NB4 (cell line): ENCODE measurements around the gene KLC1.

Experiments used
- CTCF ChIP-seq: IDR thresholded peaks from one replicate; pipeline ENCODE4 v1.5.1; 2012; ENCODE audit warnings: low read depth, low read length
- POLR2A ChIP-seq: IDR thresholded peaks from 2 replicates; pipeline ENCODE4 v1.6.1; 2011; ENCODE audit warnings: mild to moderate bottlenecking; ENCODE audit not compliant: insufficient read length; ENCODE audit errors: extremely low read depth

DNA sequence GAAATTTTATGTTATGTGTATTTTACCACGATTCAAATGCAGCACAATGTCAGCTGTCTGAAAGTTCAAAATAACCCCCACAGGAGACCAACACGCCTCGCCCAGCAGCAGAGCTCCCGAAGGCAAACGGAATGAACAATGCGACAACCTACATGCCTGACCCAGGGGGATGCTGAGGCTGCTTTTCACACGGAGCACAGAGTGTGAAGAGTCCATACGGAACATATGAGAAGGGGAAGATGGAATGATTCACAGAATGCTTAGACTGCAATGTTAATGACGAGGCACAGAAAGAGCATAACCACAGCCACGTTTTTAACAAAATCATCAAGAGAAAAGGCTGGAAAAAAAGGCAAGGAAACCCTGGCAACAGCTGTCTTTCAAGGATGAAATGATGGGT is 109.2 kb downstream of the KLC1 start:
- TF ChIP-seq CTCF (no peak), POLR2A (no peak)
